Activated naive CD8-positive, alpha-beta T cell treated with anti-CD3 and anti-CD28 coated beads, Interleukin-2, amount 50 U/mL, for 16 hours (primary cell): Measurements from ENCODE around the gene VSTM4.

ENCODE experiments used
- DNase-seq: peaks from one replicate; pipeline ENCODE4 v3.0.0-alpha.2; 2020; ENCODE audit warnings: low read depth, low spot score

The VSTM4 gene

GRCh38 chr10:49008505-49009198 is 106.7 kb downstream of the VSTM4 start:
- DNase-seq: no peak

- DNase-seq: no peak
Observed at GRCh38 chr10:49008091-49008490, 107.2 kb downstream of the VSTM4 start.

DNA sequence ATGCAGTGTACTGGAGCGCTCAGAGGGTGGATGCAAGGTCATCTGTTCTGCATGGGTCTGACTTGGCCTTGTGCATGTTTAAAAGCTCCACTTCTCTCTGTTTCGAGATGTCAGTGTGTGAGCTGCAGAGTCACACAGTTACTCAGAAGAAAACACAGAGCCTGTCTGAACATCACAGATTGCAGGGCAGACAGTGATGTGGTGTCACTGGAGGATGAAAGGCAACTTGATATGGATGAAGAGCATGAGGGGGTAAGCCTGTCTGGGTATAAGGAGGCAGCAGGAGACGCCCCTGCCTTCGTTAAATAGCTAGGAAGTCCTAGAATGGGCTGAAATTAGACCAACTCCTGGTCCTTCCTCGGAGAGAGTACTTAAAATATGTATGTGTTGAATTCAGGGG is 108.2 kb downstream of the VSTM4 start:
- no peak for DNase-seq

DNA sequence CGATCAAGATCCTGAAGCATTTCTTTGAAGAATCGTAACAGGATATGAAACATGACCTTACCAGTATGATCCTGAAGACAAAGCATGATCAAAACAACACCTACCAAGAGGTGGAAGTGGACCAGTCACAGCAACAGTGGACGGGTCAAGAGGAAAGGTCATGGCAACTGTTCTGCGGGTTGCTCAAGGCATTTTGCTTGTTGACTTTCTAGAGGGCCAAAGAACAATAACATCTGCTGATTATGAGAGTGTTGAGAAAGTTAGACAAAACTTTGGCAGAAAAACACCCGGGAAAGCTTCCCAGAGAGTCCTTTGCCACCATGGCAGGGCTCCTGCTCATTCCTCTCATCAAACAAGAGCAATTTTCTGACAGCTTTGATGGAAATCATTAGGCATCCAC is 110.1 kb downstream of the VSTM4 start:
- no peak for DNase-seq

GRCh38 chr10:49001870-49002672 is 113.3 kb downstream of the VSTM4 start:
- DNase-seq: no peak

DNA sequence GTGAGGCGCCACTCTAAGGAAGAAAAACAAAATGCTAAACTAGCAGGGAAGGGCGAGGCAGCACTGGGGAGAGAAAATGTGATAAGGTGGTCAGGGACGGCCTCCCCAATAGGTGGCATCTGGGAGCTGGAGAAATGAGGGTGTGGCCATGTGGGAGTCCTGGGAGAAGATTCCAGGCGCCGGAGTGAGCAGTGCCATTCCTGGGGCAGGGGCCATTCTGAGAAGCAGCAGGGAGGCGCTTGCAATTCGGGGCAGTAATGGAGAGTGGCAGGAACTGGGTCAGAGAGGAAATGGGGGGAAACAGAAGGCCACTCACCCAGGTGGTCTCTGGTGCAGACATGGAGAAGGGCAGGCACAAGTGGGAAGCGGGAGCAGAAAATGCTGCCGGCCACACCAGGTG is 113.9 kb downstream of the VSTM4 start:
- no peak for DNase-seq

GRCh38 chr10:49000437-49001398 is 114.6 kb downstream of the VSTM4 start:
- no peak for DNase-seq

GRCh38 chr10:48999346-48999745 is 116.0 kb downstream of the VSTM4 start:
- no peak for DNase-seq

DNA sequence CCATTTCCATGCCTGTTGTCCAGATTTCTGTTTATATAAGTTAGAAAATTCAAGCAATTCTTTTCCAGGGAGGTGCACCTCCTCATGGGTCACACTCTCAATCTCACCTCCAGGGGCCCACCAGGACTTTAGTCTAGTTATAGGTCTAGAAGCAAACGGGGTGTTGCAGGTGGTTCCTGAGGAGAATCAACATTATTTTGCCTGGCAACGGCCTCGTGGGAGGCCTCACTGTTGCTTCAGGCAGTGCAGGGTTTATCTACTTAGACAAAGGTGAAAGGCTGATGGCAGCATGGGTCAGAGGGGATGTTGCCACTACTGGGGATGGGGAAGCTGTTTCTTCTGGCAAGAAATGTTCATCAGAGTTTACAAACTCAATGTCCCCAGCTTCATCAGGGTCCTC is 119.0 kb downstream of the VSTM4 start:
- no peak for DNase-seq

- DNase-seq: no peak
Observed at GRCh38 chr10:48993627-48994026, 121.7 kb downstream of the VSTM4 start.

- no peak for DNase-seq
Observed at GRCh38 chr10:48990226-48990625, 125.1 kb downstream of the VSTM4 start.

GRCh38 chr10:48985621-48986158 is 129.6 kb downstream of the VSTM4 start:
- no peak for DNase-seq

DNA sequence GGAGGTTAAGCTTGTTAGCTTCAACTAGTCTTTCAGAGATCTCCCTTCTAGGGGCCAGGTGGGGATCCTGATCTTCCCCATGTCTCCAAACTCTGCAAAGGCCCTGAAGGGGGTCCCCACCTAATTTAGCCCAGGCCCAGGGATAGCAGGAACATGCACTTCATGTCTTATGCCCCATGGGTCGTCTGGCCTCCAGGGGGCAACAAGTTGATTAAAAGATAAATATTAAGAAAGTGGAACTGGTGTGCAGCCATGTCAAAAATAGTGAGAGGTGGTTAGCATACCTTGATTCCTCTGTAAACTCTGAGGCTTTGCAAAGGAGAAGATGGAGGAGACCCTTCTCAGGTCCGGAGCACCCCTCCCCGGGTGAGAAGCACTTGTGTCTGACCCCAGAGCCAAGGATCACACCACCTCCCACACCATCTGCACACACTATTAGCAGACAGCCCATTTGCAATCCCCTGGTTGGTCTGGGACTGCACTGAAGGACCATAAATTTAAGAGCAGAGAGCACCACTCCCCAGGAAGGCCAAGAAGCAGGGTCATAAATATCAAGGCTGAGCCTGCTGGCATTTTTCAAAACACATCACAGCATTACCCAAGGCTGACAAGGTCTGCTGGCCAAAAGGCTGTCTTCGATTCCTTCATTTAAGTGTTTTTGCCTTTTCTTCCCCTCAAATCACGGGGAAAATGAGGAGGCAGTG is 131.5 kb downstream of the VSTM4 start:
- no peak for DNase-seq

DNA sequence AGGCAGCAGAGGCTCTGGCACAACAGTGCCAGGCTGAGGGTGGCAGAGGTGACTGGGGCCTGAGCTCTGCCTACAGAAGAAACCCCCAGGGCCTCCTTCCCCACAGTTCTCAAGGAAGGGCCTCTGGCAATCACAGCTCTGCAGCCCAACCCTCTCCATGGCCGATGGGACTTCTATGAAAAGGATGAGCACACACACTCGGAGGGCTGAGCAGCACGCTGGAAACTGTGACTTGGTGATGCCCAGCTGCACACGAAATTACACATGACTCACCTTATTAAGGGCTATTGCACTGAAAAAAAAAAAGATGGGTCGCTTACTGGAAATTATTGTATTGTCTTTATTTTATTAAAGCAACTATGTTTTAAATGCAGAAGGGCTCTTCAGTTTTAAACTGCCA is 132.7 kb downstream of the VSTM4 start:
- DNase-seq: no peak

DNA sequence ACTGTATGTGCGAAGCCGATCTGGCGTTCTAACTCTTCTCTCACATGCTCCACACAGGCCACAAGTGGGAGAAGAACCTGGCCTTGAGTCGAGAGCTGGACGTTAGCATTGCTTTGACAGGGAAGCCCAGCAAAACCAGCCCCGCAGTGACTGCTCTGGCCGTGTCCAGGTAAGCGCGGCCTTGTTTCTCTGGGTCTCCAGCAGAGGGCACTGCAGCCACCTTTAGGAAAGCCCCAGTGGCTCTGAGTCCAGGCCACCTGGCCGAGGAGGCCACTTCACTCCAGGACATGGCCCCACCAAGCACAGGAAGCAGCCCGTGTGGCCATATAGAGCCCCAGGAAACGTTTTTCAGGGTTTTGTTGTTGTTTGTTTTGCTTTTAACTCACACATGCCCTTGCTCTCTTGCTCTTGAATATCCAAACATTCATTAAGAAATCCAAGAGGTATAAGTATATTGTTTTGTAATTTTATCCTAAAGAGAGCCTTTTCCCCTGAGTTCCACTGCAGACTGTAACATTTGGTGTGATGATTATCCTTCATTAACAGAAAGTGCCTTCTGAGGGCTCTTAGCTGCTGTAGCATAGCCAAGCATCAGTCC is 133.9 kb downstream of the VSTM4 start:
- DNase-seq: no peak

DNA sequence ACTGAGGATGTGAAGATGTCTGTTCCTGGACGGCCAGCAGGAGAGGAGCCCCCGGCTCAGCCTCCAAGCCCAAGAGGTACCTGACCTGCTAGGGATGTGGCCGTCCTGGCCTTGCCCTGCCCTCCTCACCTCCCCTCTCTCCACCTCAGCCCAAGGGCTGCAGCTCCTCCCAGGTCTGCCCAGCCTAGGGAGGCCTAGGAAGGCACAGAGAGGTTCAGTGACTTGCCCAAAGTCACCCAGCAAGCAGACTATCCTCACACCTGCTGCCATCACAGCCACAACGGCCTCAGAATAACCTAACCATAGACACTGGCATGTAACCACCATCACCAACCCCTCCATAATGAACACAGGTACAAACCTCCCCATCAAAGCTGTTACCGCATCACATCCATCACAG is 137.0 kb downstream of the VSTM4 start:
- DNase-seq: no peak

- DNase-seq: no peak
Observed at GRCh38 chr10:48976196-48976595, 139.1 kb downstream of the VSTM4 start.

GRCh38 chr10:48974510-48975156 is 140.7 kb downstream of the VSTM4 start:
- no peak for DNase-seq

DNA sequence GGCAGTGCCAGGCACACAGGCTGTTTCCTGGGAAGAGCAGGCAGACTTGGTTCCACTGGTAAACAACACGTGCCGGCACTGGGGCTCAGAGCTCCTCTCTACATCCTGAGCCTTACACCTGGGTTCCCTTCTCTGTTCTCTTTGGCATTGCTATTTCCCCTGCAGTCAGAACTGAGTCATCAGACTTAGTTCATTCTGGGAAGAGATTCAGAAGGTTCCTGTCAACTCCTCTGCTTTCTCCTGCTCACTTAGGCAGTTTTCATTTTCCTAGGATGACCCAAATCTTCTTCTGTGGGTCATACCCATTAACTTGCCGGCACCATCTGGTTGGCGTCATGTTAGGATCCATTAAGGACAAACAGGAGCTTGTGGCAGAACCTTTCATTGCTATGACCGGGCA is 142.3 kb downstream of the VSTM4 start:
- no peak for DNase-seq

GRCh38 chr10:48970654-48971053 is 144.7 kb downstream of the VSTM4 start:
- no peak for DNase-seq
